H1 (cell line): Measurements from ENCODE around the gene PLCB1. TPM values are rescaled to one million over a fixed set of nuclear protein-coding genes. Genes with fewer than 3 reads are reported as not detected.

Source experiments
- CTCF ChIA-PET: fragments of 300-600 bp; sonication (Branson Sonifier 250); formaldehyde crosslinking; loops from one replicate; lab custom pipeline; 2021; ENCODE audit not compliant: partially characterized antibody; lab: Charles Lee
- POLR2A ChIA-PET: fragments of 300-600 bp; sonication (Branson Sonifier 250); formaldehyde crosslinking; loops from one replicate; lab custom pipeline; 2021; ENCODE audit warnings: inconsistent platforms; ENCODE audit not compliant: partially characterized antibody; lab: Charles Lee
- DNase-seq, 2 experiments: peaks; one replicate each; pipeline versions ENCODE4 v3.0.0 to v3.0.0-alpha.2; 2010 to 2022; ENCODE audit warnings: low spot score in 2 of 2, low read depth in 1 of 2, mixed read lengths in 1 of 2
- FAIRE-seq: peaks from 2 replicates; lab custom pipeline; 2011; peaks lifted over from hg19 to GRCh38; lab: Jason Lieb, UNC
- H2AFZ ChIP-seq: 2 replicates; pipeline ENCODE4 v1.8.1; 2012; ENCODE audit warnings: low read length, inconsistent platforms
- H2AK5ac ChIP-seq: 2 replicates; pipeline ENCODE4 v1.6.1; 2013; ENCODE audit warnings: low read depth, low read length
- H2BK120ac ChIP-seq: replicated peaks from 2 replicates; pipeline ENCODE3; 2013; ENCODE audit warnings: low read depth, low read length, inconsistent platforms
- H2BK12ac ChIP-seq: 2 replicates; pipeline ENCODE4 v1.6.1; 2013; ENCODE audit warnings: low read depth, low read length
- H2BK15ac ChIP-seq: 2 replicates; pipeline ENCODE4 v1.6.1; 2013; ENCODE audit warnings: low read length
- H2BK20ac ChIP-seq: 2 replicates; pipeline ENCODE4 v1.6.1; 2013; ENCODE audit warnings: low read length
- H2BK5ac ChIP-seq: 2 replicates; pipeline ENCODE4 v1.6.1; 2013; ENCODE audit warnings: low read depth, low read length
- H3K14ac ChIP-seq: 2 replicates; pipeline ENCODE4 v1.6.1; 2013; ENCODE audit warnings: inconsistent platforms; ENCODE audit not compliant: insufficient read length
- H3K18ac ChIP-seq: 2 replicates; pipeline ENCODE4 v1.6.1; 2013; ENCODE audit warnings: low read length; ENCODE audit errors: extremely low read depth
- H3K23ac ChIP-seq: 2 replicates; pipeline ENCODE4 v1.6.1; 2013; ENCODE audit warnings: inconsistent platforms; ENCODE audit not compliant: insufficient read length
- H3K23me2 ChIP-seq: 2 replicates; pipeline ENCODE4 v1.6.1; 2013; ENCODE audit warnings: low read depth, low read length
- H3K27ac ChIP-seq: 2 replicates; pipeline ENCODE4 v1.6.1; 2011; ENCODE audit warnings: low read depth, low read length, inconsistent platforms
- H3K27me3 ChIP-seq, 4 experiments: replicated peaks in 1 of 4; 1 replicate in 1 of 4; 2 replicates in 3 of 4; pipeline versions ENCODE4 v1.6.1 to v1.8.1; 2011 to 2013; ENCODE audit warnings: low read length in 3 of 4, mild to moderate bottlenecking in 3 of 4, inconsistent platforms in 2 of 4, mixed read lengths in 2 of 4, moderate library complexity in 1 of 4; ENCODE audit not compliant: control insufficient read depth in 3 of 4, insufficient read depth in 3 of 4; ENCODE audit errors: extremely low read depth in 1 of 4
- H3K36me3 ChIP-seq, 4 experiments: 2 replicates each; pipeline versions ENCODE4 v1.6.1 to v1.8.1; 2011 to 2013; ENCODE audit warnings: mild to moderate bottlenecking in 4 of 4, low read length in 3 of 4, moderate library complexity in 2 of 4, control low read depth in 1 of 4, inconsistent platforms in 1 of 4; ENCODE audit not compliant: insufficient read depth in 4 of 4, control insufficient read depth in 2 of 4
- H3K4ac ChIP-seq: replicated peaks from 2 replicates; pipeline ENCODE3; 2013; ENCODE audit warnings: low read length, low read depth, mixed read lengths, inconsistent platforms; ENCODE audit not compliant: insufficient read length
- H3K4me1 ChIP-seq, 4 experiments: replicated peaks in 1 of 4; 1 replicate in 1 of 4; 2 replicates in 3 of 4; pipeline versions ENCODE4 v1.6.1 to v1.8.1; 2011 to 2013; ENCODE audit warnings: low read length in 3 of 4, inconsistent platforms in 2 of 4, mixed read lengths in 1 of 4; ENCODE audit not compliant: insufficient read depth in 4 of 4, control insufficient read depth in 3 of 4
- H3K4me2 ChIP-seq, 2 experiments: 2 replicates each; pipeline versions ENCODE4 v1.6.1 to v1.8.1; 2011 to 2013; ENCODE audit warnings: low read depth in 2 of 2, low read length in 2 of 2, control low read depth in 1 of 2, inconsistent platforms in 1 of 2, mild to moderate bottlenecking in 1 of 2; ENCODE audit not compliant: insufficient read depth in 1 of 2
- H3K4me3 ChIP-seq, 4 experiments: fragments of 200-600, 300-600 bp in 1 of 4; sonication (generic), shearing (Covaris generic), sonication (Bioruptor Twin) in 1 of 4; 2 replicates each; pipeline versions ENCODE4 v1.5.1 to v1.8.1; 2011 to 2016; ENCODE audit warnings: low read length in 4 of 4, low read depth in 3 of 4, control low read depth in 2 of 4, inconsistent platforms in 2 of 4, mild to moderate bottlenecking in 2 of 4, mixed read lengths in 1 of 4, moderate library complexity in 1 of 4; ENCODE audit not compliant: insufficient read depth in 2 of 4; ENCODE audit errors: extremely low read depth in 1 of 4
- H3K56ac ChIP-seq: replicated peaks from 2 replicates; pipeline ENCODE3; 2013; ENCODE audit warnings: low read depth, mild to moderate bottlenecking, mixed read lengths, low read length, inconsistent platforms; ENCODE audit not compliant: insufficient read length
- H3K79me1 ChIP-seq: 2 replicates; pipeline ENCODE4 v1.6.1; 2013; ENCODE audit warnings: low read depth, low read length, control low read depth
- H3K79me2 ChIP-seq, 2 experiments: 2 replicates each; pipeline versions ENCODE4 v1.6.1 to v1.8.1; 2012 to 2013; ENCODE audit warnings: low read length in 2 of 2, mild to moderate bottlenecking in 2 of 2, inconsistent platforms in 1 of 2; ENCODE audit not compliant: insufficient read depth in 2 of 2, control insufficient read depth in 1 of 2
- H3K9ac ChIP-seq, 4 experiments: replicated peaks in 1 of 4; 1 replicate in 1 of 4; 2 replicates in 3 of 4; pipeline versions ENCODE4 v1.6.1 to v1.8.1; 2011 to 2013; ENCODE audit warnings: low read depth in 3 of 4, low read length in 3 of 4, control low read depth in 2 of 4, mild to moderate bottlenecking in 2 of 4, moderate library complexity in 2 of 4, inconsistent platforms in 1 of 4; ENCODE audit errors: extremely low read depth in 1 of 4
- H3K9me3 ChIP-seq, 2 experiments: 2 replicates each; pipeline versions ENCODE4 v1.6.1 to v1.8.1; 2012 to 2013; ENCODE audit warnings: mild to moderate bottlenecking in 2 of 2, moderate library complexity in 2 of 2, control low read depth in 1 of 2, inconsistent platforms in 1 of 2, low read depth in 1 of 2, low read length in 1 of 2, mixed read lengths in 1 of 2; ENCODE audit not compliant: insufficient read depth in 2 of 2
- H4K20me1 ChIP-seq, 2 experiments: replicated peaks in 1 of 2; 2 replicates each; pipeline versions ENCODE3 to v1.8.1; 2011 to 2013; ENCODE audit warnings: inconsistent platforms in 2 of 2, low read length in 2 of 2, mild to moderate bottlenecking in 1 of 2; ENCODE audit not compliant: insufficient read depth in 2 of 2, control insufficient read depth in 1 of 2
- H4K5ac ChIP-seq: 2 replicates; pipeline ENCODE4 v1.6.1; 2013; ENCODE audit warnings: low read length, low read depth, mixed read lengths, inconsistent platforms; ENCODE audit not compliant: insufficient read length
- H4K8ac ChIP-seq: 2 replicates; pipeline ENCODE4 v1.8.0; 2013; ENCODE audit warnings: mild to moderate bottlenecking, moderate library complexity, low read length, inconsistent platforms; ENCODE audit not compliant: insufficient read depth; ENCODE audit errors: extremely low read depth
- H4K91ac ChIP-seq: replicated peaks from 2 replicates; pipeline ENCODE3; 2013; ENCODE audit warnings: low read length, mixed read lengths, inconsistent platforms; ENCODE audit not compliant: insufficient read length
- BACH1 ChIP-seq: IDR thresholded peaks from 2 replicates; pipeline ENCODE4 v1.6.1; 2012; ENCODE audit warnings: low read length, improper control_type of control experiment
- CHD1 ChIP-seq: IDR thresholded peaks from 2 replicates; pipeline ENCODE4 v1.6.1; 2012; ENCODE audit warnings: low read depth, low read length, improper control_type of control experiment
- HDAC6 ChIP-seq: IDR thresholded peaks from one replicate; pipeline ENCODE4 v1.7.1; 2012; ENCODE audit warnings: low read depth, mild to moderate bottlenecking, inconsistent platforms, low read length, moderate library complexity
- KDM4A ChIP-seq: IDR thresholded peaks from one replicate; pipeline ENCODE4 v1.7.1; 2012; ENCODE audit warnings: low read depth, mild to moderate bottlenecking, moderate library complexity, low read length, inconsistent platforms; ENCODE audit not compliant: severe bottlenecking
- MAFK ChIP-seq: IDR thresholded peaks from 2 replicates; pipeline ENCODE4 v1.6.1; 2012; ENCODE audit warnings: low read depth, mild to moderate bottlenecking, improper control_type of control experiment, low read length
- POLR2AphosphoS5 ChIP-seq: IDR thresholded peaks from 2 replicates; pipeline ENCODE4 v1.6.1; 2011; ENCODE audit warnings: low read depth, low read length
- RBBP5 ChIP-seq: IDR thresholded peaks from 2 replicates; pipeline ENCODE4 v1.7.1; 2012; ENCODE audit warnings: low read depth, mild to moderate bottlenecking, inconsistent platforms, low read length, moderate library complexity, borderline replicate concordance
- RNF2 ChIP-seq: fragments of 200-900, 300-1000 bp; sonication (generic); IDR thresholded peaks from 2 replicates; pipeline ENCODE4 v1.7.1; 2016; ENCODE audit warnings: borderline replicate concordance, low read depth, mild to moderate bottlenecking, antibody characterized with exemption, low read length; ENCODE audit not compliant: poor library complexity, severe bottlenecking; ENCODE audit errors: missing control alignments
- SAP30 ChIP-seq: fragments of 300-600 bp; sonication (generic); IDR thresholded peaks from 2 replicates; pipeline ENCODE4 v1.7.1; 2012; ENCODE audit warnings: low read length, moderate library complexity, mild to moderate bottlenecking, inconsistent platforms; ENCODE audit not compliant: insufficient read depth, insufficient replicate concordance
- SIRT6 ChIP-seq: IDR thresholded peaks from one replicate; pipeline ENCODE4 v1.7.1; 2012; ENCODE audit warnings: low read length, inconsistent platforms
- TAF1 ChIP-seq: IDR thresholded peaks from 2 replicates; pipeline ENCODE4 v1.6.1; 2011; ENCODE audit warnings: mild to moderate bottlenecking, low read depth, low read length
- TAF7 ChIP-seq: optimal IDR thresholded peaks from 2 replicates; pipeline ENCODE3; 2011; ENCODE audit warnings: low read depth, mild to moderate bottlenecking, inconsistent platforms, low read length, moderate library complexity, borderline replicate concordance
- TEAD4 ChIP-seq: IDR thresholded peaks from 2 replicates; pipeline ENCODE4 v1.6.1; 2012; ENCODE audit warnings: low read depth, low read length, inconsistent platforms, mixed read lengths
- USF2 ChIP-seq: IDR thresholded peaks from 2 replicates; pipeline ENCODE4 v1.6.1; 2011; ENCODE audit warnings: low read length, improper control_type of control experiment
- polyA plus RNA-seq, 7 experiments: library from polyadenylated mRNA; depleted of rRNA in 3 of 7; stranded (reverse) in 5 of 7; unstranded in 2 of 7; fragments of >200 nt in 5 of 7; fragments of 200-250 nt in 2 of 7; gene quantifications; 1 replicate in 5 of 7; 2 replicates in 1 of 7; 4 replicates in 1 of 7; pipeline versions ENCODE4 v1.2.1 to v1.2.3, GENCODE V29; 2011 to 2013; ENCODE audit warnings: missing spikeins in 2 of 7, mixed read lengths in 2 of 7
- total RNA-seq: library from RNA; stranded (reverse); fragmentation: NEBNext Ultra II Directional; extraction: Animal tissue kit (Norgen Biotek cat#: 25700); gene quantifications from 2 replicates; pipeline ENCODE4 v1.2.1, GENCODE V29; 2021

Gene PLCB1
- total and polyA plus RNA-seq, 2 of the 8 experiments (the other 6 are each of a cell fraction or from before 2014, with no cell fraction given): 2.6 to 9.1 TPM

- no peaks in the 10 kb centered on the region for H3K4me1 ChIP-seq
- no peak overlapping the region for H4K8ac ChIP-seq
- no peak overlapping the region for H4K91ac ChIP-seq
- no peak overlapping the region for H3K14ac ChIP-seq
- no peaks in the 10 kb centered on the region for H3K79me1 ChIP-seq
- H2AFZ ChIP-seq: no peak overlapping the region
- no peak overlapping the region for H3K4ac ChIP-seq
- no peaks in the 10 kb centered on the region for H3K23me2 ChIP-seq
- no peak overlapping the region for H2BK12ac ChIP-seq
- H2BK120ac ChIP-seq: no peak overlapping the region
- no peak overlapping the region for H4K5ac ChIP-seq
- DNase-seq (no peak), FAIRE-seq (no peak)
- H3K27ac ChIP-seq: no peak overlapping the region
- no peak overlapping the region for H2BK20ac ChIP-seq
- no peaks in the 10 kb centered on the region for H4K20me1 ChIP-seq
- no peak overlapping the region for H3K4me2 ChIP-seq
- no peak overlapping the region for H2BK5ac ChIP-seq
- POLR2A ChIA-PET: no interaction called here
- no peak overlapping the region for H2AK5ac ChIP-seq
- H3K56ac ChIP-seq: no peak overlapping the region
- H3K36me3 ChIP-seq: no peaks in the 10 kb centered on the region
- no peaks in the 10 kb centered on the region for H3K27me3 ChIP-seq
- H3K79me2 ChIP-seq: no peaks in the 10 kb centered on the region
- no peak overlapping the region for H3K9ac ChIP-seq
- H3K23ac ChIP-seq: no peak overlapping the region
- CTCF ChIA-PET: interaction anchor here (1.0 to 2.9 kb wide), 12 partner anchors 8 to 1255 kb away, joined by 3 to 12 read pairs (median 4); no protein-coding TSS in a partner anchor
- H2BK15ac ChIP-seq: no peak overlapping the region
- no peak overlapping the region for H3K18ac ChIP-seq
- H3K9me3 ChIP-seq: no peaks in the 10 kb centered on the region
- no peak overlapping the region for H3K4me3 ChIP-seq
- no peak for TF ChIP-seq TAF7
- no peak for TF ChIP-seq USF2
- no peak for TF ChIP-seq SAP30
- TF ChIP-seq HDAC6: no peak
- TF ChIP-seq CHD1: no peak
- no peak for TF ChIP-seq TAF1
- TF ChIP-seq RNF2: no peak
- TF ChIP-seq TEAD4: no peak
- no peak for TF ChIP-seq POLR2AphosphoS5
- no peak for TF ChIP-seq KDM4A
- no peak for TF ChIP-seq SIRT6
- TF ChIP-seq MAFK: no peak
- TF ChIP-seq RBBP5: no peak
- no peak for TF ChIP-seq BACH1
These were observed 49.1 kb upstream of the PLCB1 start for GRCh38 chr20:8082989-8083388.
